ENCODE data around the gene SWI5. TPM values are rescaled to one million over a fixed set of nuclear protein-coding genes. Genes with fewer than 3 reads are reported as not detected.

Gene SWI5
- total RNA-seq, 1 experiment from 2014 or later: 18.0 TPM

DNA sequence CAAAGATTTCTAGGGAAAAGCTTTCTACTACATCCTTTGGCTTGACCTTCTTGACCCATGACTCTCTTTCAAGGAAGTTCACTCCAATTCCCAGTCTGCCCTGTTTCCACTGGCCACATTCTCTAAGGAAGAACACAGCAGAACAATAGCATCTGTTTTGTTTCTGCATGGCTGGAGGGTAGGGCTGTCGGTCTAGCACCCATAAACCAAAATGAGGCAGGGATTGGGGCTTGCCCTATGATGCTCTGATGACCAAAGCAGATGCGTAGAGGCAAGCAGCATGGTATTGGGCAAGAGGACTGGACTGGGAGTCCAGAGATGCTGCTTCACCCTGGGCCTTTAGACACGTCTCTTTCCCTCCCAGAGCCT is 24.4 kb upstream of the SWI5 start:
- TF ChIP-seq, protein P1, sequence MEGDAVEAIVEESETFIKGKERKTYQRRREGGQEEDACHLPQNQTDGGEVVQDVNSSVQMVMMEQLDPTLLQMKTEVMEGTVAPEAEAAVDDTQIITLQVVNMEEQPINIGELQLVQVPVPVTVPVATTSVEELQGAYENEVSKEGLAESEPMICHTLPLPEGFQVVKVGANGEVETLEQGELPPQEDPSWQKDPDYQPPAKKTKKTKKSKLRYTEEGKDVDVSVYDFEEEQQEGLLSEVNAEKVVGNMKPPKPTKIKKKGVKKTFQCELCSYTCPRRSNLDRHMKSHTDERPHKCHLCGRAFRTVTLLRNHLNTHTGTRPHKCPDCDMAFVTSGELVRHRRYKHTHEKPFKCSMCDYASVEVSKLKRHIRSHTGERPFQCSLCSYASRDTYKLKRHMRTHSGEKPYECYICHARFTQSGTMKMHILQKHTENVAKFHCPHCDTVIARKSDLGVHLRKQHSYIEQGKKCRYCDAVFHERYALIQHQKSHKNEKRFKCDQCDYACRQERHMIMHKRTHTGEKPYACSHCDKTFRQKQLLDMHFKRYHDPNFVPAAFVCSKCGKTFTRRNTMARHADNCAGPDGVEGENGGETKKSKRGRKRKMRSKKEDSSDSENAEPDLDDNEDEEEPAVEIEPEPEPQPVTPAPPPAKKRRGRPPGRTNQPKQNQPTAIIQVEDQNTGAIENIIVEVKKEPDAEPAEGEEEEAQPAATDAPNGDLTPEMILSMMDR (IDR thresholded peaks at IDR 0.05; ENCODE audit: insufficient read depth in 1 of 2, low read depth in 1 of 2, low read length in 1 of 2, severe bottlenecking in 1 of 2, unreplicated experiment in 1 of 2): no peak

DNA sequence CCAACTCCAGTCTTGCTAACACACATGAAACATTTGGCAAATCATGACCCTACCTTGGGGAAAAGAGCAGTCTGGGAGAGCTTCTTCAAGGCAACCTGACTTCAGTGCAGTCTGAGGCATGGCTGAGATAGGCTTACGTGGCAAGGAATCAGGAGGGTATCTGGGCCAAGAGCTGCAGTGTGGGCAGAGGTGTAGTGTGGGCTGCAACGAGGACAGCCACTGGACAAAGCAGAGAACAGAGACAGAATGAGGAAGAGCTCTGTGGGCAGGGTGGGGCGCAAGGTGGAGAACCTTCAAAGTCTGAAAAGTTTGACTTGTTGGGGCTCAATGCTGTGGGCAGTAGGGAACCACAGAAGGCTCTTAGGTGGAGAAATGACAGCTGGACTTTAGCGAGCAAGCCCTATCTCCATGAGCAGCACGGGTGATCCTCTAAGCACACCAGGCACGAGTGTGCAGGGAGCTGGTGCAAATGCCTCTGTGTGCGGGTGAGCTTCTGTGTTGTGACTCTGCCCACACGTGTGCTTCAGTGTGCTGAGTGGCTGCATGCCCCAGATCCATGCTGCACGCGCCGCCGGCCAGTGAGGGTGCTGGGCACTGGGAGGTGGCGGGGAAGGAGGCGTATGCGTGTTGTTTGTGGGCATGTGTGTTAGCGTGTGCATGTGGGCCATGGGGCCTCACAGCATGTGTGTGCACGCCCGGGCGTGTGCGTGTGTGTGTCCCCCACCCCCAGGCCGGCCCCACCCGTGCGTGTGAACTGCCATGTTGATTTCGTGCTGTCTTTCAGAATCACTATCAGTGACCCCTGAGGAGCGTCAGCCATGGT is 23.5 kb upstream of the SWI5 start:
- H3K4me3 Mint-ChIP-seq (ENCODE audit: unreplicated experiment): peak overlapping the region; percentile 75
- peaks cover 8% of the 10 kb centered on the region for H3K4me1 Mint-ChIP-seq (ENCODE audit: low read depth, unreplicated experiment)
- Histone ChIP-seq H3K27me3 (replicated peaks; ENCODE audit: control insufficient read depth, insufficient read depth, low read length) (no peaks in the 10 kb centered on the region), H3K4me1 (peaks cover 7% of the 10 kb centered on the region; the same call in 1 of the 2 replicates), H3K9me3 (no peaks in the 10 kb centered on the region), H3K4me3 (ENCODE audit: low read depth, low read length) (no peak overlapping the region), H3K36me3 (ENCODE audit: control insufficient read depth, insufficient read depth, low read length) (no peaks in the 10 kb centered on the region)
- ChIA-PET POLR2A (interaction anchor here (0.5 kb wide), 1 partner anchor 20 kb away, joined by 3 read pairs; no protein-coding TSS in a partner anchor), CTCF (no interaction called here)
- TF ChIP-seq, protein P1 (IDR thresholded peaks at IDR 0.05; ENCODE audit: insufficient read depth in 1 of 2, low read depth in 1 of 2, low read length in 1 of 2, severe bottlenecking in 1 of 2, unreplicated experiment in 1 of 2): no peak
- no peaks in the 10 kb centered on the region for H3K9me3 Mint-ChIP-seq (ENCODE audit: unreplicated experiment)
- no TSS peak for BruUV-seq (replicated peaks)
- peaks cover 36% of the 10 kb centered on the region for H3K36me3 Mint-ChIP-seq (ENCODE audit: insufficient read depth, unreplicated experiment)
- H3K27me3 Mint-ChIP-seq (ENCODE audit: insufficient read depth, unreplicated experiment): no peaks in the 10 kb centered on the region
- H3K27ac Mint-ChIP-seq (ENCODE audit: unreplicated experiment): no peak overlapping the region
- no peak for DNase-seq
- intact Hi-C loops (cut with micrococcal nuclease; ENCODE audit: unreplicated experiment): no loop called here

More for the DNA sequence above, 24.4 kb upstream of the SWI5 start:
- Mint-ChIP-seq H3K4me3 (ENCODE audit: unreplicated experiment) (peak overlapping the region; percentile 75), H3K27ac (ENCODE audit: unreplicated experiment) (no peak overlapping the region), H3K4me1 (ENCODE audit: low read depth, unreplicated experiment) (peaks cover 8% of the 10 kb centered on the region), H3K36me3 (ENCODE audit: insufficient read depth, unreplicated experiment) (peaks cover 34% of the 10 kb centered on the region), H3K9me3 (ENCODE audit: unreplicated experiment) (no peaks in the 10 kb centered on the region), H3K27me3 (ENCODE audit: insufficient read depth, unreplicated experiment) (no peaks in the 10 kb centered on the region)
- Histone ChIP-seq H3K4me3 (ENCODE audit: low read depth, low read length) (no peak overlapping the region), H3K4me1 (peaks cover 7% of the 10 kb centered on the region; the same call in 1 of the 2 replicates), H3K27me3 (replicated peaks; ENCODE audit: control insufficient read depth, insufficient read depth, low read length) (no peaks in the 10 kb centered on the region), H3K9me3 (no peaks in the 10 kb centered on the region), H3K36me3 (ENCODE audit: control insufficient read depth, insufficient read depth, low read length) (no peaks in the 10 kb centered on the region)
- ChIA-PET POLR2A (no interaction called here), CTCF (no interaction called here)
- DNase-seq: no peak
- intact Hi-C loops (cut with micrococcal nuclease; ENCODE audit: unreplicated experiment): no loop called here
- TSS peak; percentile 60 for BruUV-seq (replicated peaks)

DNA sequence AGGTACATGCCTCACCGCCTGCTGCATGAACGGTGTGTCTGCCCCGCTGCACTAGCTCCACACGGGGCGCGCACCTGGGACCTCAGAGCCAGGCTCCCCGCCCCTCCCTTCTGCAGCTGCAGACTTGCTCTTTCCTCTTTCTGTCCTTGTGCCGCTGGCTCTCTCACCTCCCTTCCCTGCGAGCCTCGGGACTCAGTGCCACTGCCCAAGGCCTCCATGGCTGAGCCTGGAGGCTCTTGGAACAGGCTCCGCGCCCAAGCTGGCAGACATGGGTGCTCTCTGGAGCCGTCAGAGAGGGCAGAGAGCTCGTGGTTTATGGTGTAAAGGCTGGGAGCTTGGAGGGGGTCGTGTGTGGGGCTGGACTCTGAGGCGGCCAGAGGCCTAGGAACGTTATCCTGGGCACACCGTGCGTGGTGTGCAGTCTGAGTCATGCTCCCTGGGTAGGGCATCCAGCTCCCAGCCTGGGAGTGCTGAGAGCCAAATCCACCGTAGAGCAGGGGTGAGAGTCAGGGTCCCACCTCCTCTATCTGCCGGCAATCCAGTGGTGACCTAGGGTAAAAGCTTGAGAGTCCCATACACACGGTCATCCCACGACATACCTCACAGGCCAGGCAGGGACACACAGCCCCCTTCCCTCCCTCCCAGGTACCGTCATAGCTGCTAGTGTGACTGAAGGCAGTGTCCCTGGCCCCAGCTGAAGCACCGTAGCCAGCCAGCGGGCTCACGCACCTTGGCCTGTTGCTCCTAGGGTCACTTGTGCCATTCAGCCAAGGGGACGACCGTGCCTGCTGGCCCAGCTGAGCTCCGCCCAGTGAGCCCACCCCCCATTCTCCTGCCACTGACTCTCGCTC is 22.7 kb upstream of the SWI5 start:
- BruUV-seq (replicated peaks): no TSS peak
- Histone ChIP-seq H3K36me3 (ENCODE audit: control insufficient read depth, insufficient read depth, low read length) (no peaks in the 10 kb centered on the region), H3K4me1 (peaks cover 7% of the 10 kb centered on the region; the same call in 1 of the 2 replicates), H3K4me3 (ENCODE audit: low read depth, low read length) (no peak overlapping the region), H3K9me3 (no peaks in the 10 kb centered on the region), H3K27me3 (replicated peaks; ENCODE audit: control insufficient read depth, insufficient read depth, low read length) (no peaks in the 10 kb centered on the region)
- Mint-ChIP-seq H3K4me1 (ENCODE audit: low read depth, unreplicated experiment) (peaks cover 8% of the 10 kb centered on the region), H3K4me3 (ENCODE audit: unreplicated experiment) (no peak overlapping the region), H3K36me3 (ENCODE audit: insufficient read depth, unreplicated experiment) (peaks cover 43% of the 10 kb centered on the region), H3K27me3 (ENCODE audit: insufficient read depth, unreplicated experiment) (no peaks in the 10 kb centered on the region), H3K9me3 (ENCODE audit: unreplicated experiment) (no peaks in the 10 kb centered on the region), H3K27ac (ENCODE audit: unreplicated experiment) (no peak overlapping the region)
- intact Hi-C loops (cut with micrococcal nuclease; ENCODE audit: unreplicated experiment): no loop called here
- POLR2A ChIA-PET: interaction anchor here (0.5 kb wide), 1 partner anchor 21 kb away, joined by 3 read pairs; no protein-coding TSS in a partner anchor
- DNase-seq: no peak
- CTCF ChIA-PET: interaction anchor here (1.9 kb wide), 1 partner anchor 12 kb away, joined by 6 read pairs; no protein-coding TSS in a partner anchor
- TF ChIP-seq, protein P1 (IDR thresholded peaks at IDR 0.05; ENCODE audit: insufficient read depth in 1 of 2, low read depth in 1 of 2, low read length in 1 of 2, severe bottlenecking in 1 of 2, unreplicated experiment in 1 of 2): no peak
